Measurements from ENCODE around the gene ASCC2.
"Not testable (repeated sequence)": the region's sequence is repeated elsewhere in the genome, so short reads cannot be mapped to it uniquely, and the experiment has no call there.

The ASCC2 gene

GRCh38 chr22:29855611-29856181, 17.6 kb upstream of the ASCC2 start:
- no peak for DNase-seq

DNA sequence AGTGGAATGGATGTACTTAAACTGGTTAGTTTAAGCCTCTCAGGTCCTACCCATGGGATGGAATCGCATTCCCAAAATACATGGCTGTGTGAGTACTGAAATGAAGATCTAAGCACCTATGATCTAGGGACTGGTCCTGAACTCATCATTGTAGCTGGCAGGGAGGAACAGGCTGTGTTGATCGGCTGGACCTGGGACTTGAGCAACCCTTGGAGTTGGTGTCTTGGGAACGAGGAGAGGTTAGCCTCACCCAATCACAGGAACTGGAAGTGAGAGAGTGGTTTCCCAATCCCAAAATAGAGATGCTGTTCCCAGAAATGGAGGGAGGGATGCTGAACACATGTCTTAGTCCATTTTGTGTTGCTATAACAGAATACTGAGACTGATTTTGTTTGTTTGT, 16.4 kb upstream of the ASCC2 start:
- DNase-seq: no peak

DNA sequence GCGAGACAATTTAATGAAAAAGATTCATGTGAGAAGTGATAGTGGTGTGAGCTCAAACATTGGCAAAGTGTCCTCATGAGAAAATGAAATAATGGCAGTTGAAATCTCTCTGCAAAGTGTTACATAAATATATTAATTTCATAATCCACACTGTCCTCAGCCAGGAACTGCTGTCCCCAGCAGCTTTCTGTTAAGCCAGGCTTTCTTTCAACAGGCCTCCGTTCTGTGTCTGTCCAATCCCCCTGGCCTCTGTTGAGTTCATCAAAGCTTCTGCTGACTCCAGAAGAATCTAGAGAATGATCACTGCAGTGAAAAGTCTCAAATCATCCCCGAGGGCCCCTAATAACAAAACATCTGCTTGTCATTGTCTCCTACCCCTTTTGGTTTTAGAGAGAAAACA, 10.0 kb upstream of the ASCC2 start:
- no peak for DNase-seq

DNA sequence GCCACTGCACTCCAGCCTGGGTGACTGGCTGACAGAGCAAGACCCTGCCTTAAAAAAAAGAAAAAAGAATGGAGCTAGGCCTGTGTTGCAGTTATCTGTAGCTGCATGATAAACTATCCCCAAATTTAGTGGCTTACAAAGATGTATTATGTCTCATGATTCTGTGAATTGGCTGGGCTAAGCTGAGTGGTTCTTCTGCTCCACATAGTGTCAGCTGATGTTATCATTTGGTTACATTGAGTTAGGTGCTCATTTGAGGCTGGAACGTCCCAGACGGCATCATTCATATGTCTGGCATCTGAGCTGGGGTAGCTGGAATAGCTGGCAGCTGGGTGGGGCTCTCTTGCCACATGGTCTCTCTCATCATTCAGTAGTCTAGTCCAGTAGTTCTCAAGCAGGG, 8.2 kb upstream of the ASCC2 start:
- no peak for DNase-seq

DNA sequence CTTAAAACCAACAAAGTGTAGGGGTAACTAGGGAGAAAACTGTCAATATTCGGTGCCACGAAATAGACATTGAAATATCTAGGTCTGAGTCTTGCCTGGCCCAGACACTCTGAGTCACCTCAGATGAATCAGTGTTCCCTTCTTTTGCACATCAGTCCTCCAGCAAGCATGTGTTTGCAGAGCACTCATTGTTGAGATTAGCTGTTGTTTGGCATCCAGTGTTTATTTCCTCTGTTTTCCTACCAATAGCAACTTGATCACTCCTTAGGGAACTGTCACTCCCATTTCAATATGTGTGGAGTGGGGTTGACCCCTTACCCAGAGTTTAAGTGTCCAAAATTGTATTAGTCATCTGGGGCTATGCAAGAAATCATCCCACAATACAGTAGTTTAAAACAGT, 4.7 kb upstream of the ASCC2 start:
- no peak for DNase-seq

GRCh38 chr22:29842172-29842571, 4.1 kb upstream of the ASCC2 start:
- DNase-seq: no peak

DNA sequence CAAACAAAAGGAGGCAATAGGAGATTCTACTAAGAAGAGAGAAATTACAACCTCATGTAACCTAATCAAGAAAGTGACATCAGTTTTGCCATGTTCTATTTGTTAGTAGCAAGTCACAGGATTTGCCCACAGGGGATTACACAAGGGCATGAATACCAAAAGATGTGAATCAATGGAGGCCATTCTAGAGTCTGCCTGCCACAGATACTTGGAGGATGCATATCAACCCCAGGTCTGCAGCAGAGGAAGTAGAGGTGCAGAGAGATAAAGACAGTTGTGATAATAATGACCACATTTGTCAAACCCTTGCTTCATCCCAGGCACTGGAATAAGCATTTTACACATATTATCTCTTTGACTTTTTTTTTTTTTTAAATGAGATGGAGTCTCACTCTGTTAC, 2.4 kb upstream of the ASCC2 start:
- no peak for DNase-seq

- no peak for DNase-seq
These were observed 965 bp upstream of the ASCC2 start for GRCh38 chr22:29839039-29839438.

GRCh38 chr22:29838599-29838956, 504 bp upstream of the ASCC2 start:
- DNase-seq: no peak

- DNase-seq: not testable (repeated sequence)
These were observed 1.2 kb downstream of the ASCC2 start for GRCh38 chr22:29836791-29837370.

- DNase-seq: no peak
These were observed 4.0 kb downstream of the ASCC2 start for GRCh38 chr22:29834046-29834445.

DNA sequence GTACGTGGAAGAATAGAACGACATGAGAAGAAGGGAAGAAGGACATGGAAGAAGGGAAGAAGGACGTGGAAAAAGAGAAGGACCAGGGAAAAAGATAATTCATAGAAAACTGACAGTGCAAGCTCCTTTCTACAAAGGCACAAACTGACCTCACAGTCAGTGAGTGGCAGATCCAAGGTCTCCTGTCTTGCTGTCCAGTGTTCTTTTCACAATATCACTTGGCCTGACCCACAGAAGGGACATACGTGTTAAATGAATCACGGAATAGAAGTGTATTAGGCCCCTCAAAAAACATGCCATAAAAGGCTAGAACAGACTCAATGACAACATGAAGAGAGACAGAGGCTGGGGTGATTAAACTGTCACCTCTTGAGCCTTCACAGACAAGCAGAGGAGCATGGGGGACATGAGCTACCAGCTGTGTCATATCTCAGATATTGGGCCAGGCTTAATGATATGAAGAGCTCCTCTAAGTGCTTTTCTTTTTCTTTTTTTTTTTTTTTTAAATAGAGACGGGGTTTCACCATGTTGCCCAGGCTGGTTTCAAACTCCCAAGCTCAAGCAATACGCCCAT, 4.6 kb downstream of the ASCC2 start:
- no peak for DNase-seq

- no peak for DNase-seq
These were observed 6.1 kb downstream of the ASCC2 start for GRCh38 chr22:29831958-29832357.

GRCh38 chr22:29831186-29831921, 6.7 kb downstream of the ASCC2 start:
- DNase-seq: no peak

DNA sequence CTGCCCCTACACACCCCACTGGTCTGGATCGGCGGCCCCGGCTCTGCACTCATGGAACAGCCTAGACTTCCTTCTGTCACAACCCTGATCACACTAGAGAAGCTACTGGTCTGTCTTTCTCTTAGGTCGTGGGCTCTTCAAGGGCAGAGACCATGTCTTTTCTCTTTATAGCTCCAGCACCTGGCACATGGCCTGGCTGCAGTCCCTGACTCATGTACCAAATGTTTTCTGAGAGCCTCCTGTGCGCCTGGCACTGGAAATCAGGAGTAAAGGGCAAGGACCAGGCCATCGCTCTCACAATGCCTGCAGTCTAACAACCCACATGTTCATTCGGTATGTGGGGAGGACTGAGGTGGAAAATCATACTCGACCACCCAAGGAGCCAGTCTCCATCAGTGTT, 7.5 kb downstream of the ASCC2 start:
- no peak for DNase-seq

GRCh38 chr22:29827726-29828125, 10.3 kb downstream of the ASCC2 start:
- not testable (repeated sequence) for DNase-seq

GRCh38 chr22:29827091-29827490, 11.0 kb downstream of the ASCC2 start:
- DNase-seq: no peak

DNA sequence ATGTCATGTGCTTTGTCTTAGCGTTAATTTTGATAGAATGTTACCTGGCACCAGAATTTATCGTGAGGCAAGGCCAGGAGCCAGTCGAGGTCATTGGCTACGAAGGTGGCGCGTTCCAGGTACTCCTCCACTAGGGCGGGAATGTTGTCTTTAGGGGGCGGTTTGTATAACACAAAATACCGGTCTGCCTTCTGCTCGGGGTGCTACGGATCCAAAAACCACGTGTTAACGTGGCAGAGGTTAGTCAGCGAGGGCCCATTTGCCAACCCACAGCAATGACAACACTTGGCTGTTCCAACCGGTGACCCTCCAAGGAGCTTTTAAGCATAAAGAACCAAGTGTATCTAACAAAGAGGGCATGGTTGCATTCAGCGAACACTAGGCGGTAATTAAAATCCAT, 12.5 kb downstream of the ASCC2 start:
- no peak for DNase-seq

DNA sequence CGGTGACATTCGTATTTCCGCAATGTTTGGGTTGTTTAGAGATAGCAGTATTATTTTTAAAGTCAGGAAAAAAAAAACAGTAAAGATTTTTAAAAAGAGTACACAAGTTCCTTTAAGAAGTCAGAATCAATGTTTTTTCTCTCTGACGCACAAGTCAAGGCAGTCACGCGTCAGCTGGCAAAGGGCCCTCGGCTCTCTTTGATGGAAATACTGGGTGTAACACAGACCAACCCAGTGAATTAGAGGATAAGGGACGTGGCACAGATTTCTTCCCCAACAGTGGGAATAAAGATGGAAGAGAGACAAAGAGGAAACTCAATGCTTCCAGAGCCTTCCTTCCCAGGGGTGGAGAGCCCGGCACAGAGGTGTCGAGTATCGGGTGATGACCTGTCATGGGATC, 13.4 kb downstream of the ASCC2 start:
- no peak for DNase-seq

DNA sequence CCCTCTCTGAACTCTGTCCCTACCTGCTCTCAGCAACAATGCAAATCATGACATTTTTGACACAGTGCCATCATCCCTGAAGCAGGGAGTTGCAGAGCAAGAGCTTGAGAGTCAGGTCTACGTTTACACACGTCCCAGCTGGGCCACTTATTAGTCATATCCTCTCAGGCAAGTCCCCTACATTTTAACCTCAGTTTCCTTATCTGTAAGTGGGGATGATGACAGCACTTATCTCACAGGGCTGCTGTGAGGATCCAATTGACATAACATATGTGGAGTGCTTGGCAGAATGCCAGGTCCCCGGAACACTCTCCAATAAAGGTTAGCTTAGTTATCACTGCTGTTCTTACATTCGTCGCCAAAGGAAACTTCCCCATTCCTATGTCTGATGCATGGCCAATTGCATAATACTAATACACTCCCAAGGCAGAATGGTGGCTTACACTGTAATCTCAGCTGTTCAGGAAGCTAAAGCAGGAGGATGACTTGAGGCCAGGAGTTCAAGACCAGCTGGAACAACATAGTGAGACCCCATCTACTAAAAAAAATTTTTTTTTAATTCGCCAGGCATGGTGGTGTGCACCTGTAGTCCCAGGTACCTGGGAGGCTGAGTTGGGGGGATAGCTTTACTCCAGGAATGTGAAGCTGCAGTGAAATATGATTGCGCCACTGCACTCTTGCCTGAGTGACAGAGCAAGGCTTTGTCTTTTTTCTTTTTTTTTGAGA, 16.6 kb downstream of the ASCC2 start:
- peak; percentile 20 for DNase-seq

GRCh38 chr22:29820961-29821290, 17.1 kb downstream of the ASCC2 start:
- no peak for DNase-seq

DNA sequence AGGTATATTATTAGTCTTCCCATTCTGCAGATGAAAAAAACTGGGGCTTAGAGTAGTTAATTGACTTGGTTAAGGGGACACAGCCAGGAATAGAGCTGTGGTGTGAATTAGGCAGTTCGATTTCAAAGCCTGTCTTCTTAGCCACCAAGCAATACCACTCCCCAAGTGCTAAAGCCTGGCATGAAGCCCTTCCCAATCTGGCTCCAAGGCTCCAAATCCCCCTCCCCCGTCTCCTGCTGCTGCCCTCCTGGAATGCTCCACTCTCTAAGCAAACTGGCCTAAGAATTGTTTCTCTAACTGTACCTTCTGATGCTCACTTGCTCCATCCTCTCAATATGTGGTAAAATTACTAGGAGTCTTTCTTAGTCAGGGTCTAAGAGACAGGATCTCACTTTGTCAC, 18.6 kb downstream of the ASCC2 start:
- DNase-seq: no peak

- DNase-seq: no peak
These were observed 20.4 kb downstream of the ASCC2 start for GRCh38 chr22:29817724-29818123.

GRCh38 chr22:29816980-29817379, 21.1 kb downstream of the ASCC2 start:
- DNase-seq: no peak
